GM18868 (cell line): Measurements from ENCODE around the gene ZNRF3.

ENCODE experiments used
- ATAC-seq: cut with Tn5 transposase; IDR thresholded peaks from one replicate; pipeline ENCODE4 v1.9.1; 2021; ENCODE audit warnings: mild to moderate bottlenecking, moderate library complexity; ENCODE audit not compliant: unreplicated experiment

ZNRF3 gene

DNA sequence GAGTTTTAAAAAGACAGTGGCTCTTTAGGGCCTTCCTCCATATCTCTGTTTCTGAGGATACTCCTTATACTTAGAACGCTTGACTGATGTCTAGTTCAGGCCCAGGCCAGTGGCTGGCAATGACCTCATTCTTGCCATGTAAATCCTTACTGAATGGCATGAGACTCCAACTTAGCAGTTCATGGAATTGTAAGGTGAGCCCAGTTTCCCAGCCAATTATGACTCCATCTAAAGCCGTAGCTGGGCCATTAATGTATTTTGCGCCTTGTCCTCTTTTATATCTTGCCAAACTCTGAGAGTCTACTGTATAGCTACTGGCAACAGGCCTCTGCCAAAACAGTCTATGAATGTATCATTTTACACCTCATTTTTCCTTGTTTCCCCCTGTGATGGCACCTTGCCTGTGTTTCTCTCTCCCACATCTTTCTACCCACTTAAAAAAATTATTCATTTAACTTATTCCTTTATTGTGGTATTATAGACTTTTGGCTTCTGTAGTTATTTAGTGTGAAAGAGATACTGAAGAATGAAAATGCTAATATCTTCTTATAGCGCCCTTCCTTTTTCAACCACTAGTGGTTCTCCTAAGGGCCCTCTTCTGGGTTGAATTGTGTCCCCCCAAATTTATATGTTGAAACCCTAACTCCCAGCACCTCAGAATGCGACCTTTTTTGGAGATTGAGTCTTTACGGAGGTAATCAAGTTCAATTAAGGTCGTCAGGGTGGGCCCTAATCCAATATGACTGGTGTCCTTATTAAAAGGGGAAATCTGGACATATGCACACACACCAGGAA lies 67.4 kb downstream of the ZNRF3 start:
- ATAC-seq = no peak

- no peak for ATAC-seq
Observed at GRCh38 chr22:28951530-28951929, 68.2 kb downstream of the ZNRF3 start.

DNA sequence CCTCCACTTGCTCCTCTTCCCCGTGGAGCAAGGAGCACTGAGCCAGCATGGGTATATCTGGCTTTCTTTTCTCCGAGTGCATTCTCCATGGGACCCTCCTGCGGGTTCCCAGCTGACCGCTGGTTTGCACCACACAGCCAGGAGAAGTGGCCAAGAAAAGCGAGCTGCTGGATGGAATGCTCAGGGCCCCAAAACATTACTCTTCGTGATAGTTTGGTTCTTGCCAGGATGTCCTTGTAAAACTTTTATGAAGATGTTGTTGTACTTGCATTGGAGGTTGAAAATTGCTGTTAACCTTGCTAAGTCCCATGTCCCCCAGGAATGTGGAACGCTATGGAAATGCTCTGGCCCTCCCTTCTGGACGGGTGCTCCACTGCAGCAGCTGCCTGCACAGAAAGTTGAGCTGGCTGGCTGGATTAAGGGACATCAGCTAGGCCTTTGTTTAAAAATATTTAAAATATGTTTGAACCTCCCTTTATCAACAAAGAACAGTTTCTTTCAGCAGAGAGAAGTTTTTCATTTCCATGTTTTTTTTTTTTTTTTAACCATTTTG lies 68.7 kb downstream of the ZNRF3 start:
- ATAC-seq = no peak

DNA sequence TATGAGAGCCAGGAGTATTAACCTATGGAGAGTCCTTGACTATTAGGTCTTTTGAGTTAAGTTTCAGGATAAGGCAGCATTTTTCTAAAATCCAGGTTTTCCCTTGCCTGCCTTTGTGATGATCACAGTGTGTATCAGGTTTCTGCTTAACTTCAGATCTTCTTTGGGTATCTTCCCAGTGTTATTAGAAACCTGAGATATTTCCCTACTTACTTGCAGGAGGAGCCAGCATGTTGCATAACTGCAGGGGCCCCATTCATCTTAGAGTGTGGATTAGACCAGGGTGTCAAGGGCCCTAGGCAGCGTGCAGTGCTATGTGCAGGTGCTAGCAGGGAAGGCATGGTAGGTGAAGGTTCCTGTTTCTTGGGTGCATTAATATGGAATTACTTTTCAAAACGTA lies 69.5 kb downstream of the ZNRF3 start:
- ATAC-seq = no peak

GRCh38 chr22:28953403-28953802 lies 70.0 kb downstream of the ZNRF3 start:
- no peak for ATAC-seq

DNA sequence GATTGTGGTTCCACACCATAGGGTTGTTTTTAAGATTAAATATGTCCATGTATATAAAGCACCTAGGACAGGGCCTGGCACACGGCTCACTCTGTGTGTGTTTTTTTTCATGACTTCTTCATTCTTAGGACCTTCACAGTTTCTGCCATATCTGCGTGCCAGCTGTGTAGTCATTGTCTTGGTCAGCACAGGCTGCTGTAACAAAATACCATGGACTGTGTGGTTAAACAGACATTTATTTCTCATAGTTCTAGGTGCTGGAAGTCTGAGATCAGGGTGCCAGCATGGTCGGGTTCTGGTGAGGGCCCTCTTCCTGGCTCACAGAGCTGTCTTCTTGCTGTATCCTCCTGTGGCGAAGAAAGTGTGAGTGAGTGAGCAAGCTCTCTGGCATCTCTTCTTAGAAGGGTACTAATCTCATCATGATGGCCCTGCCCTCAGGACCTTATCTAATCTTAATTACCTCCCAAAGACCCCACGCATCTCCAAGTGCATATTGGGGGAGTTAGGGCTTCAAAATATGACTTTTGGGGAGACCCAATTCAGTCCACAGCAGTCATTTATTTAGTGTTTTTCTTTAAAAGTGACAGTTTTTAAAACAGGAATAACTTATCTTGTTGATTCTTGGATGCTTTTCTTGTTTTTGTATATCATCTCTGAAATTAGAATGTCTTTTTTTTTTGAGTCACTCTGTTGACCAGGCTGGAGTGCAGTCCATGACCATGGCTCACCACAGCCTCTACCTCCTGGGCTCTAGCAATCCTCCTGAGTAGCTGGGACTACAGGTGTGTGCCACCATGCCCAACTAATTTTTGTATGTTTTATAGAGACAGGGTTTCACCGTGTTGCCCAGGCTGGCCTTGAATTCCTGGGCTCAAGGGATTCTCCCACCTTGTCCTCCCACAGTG lies 70.9 kb downstream of the ZNRF3 start:
- no peak for ATAC-seq

DNA sequence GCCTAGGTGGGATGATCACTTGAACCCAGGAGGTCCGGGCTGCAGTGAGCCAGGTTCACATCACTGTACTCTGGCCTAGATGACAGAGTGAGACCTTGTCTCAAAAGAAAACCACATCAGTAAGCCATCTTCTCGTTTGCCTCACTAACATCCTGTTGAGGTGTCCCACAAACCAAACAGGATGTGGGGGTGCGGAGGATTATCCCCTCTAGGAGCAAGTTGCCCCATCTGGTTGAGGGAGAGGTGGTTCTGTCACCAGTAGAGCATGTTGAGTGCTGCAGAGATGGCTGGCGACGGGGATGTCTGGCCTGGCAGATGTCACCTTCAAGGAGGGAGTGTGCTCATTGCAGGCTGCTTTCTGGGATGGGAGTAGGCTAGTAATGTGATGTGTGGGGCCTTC lies 72.4 kb downstream of the ZNRF3 start:
- ATAC-seq = peak; percentile 61

DNA sequence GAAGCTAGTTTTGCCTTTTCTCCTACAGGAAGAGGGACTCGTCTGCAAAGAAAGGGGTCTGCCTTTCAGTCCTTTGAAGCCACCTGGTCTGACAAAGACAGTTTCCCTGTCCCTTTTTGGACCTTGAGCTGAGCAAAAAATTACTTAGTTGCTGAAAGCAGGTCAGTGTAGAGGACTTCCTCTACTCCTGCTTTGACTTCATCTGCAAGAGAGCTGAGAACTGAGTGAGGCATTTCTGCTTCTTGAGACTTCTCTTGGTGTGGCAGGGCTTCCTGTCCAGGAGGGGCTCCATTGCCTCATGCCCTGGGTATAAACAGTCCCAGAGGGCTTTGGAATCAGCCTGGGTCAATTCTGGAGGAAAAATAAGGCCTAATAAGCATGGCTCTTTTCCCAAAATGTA lies 73.1 kb downstream of the ZNRF3 start:
- ATAC-seq = no peak

DNA sequence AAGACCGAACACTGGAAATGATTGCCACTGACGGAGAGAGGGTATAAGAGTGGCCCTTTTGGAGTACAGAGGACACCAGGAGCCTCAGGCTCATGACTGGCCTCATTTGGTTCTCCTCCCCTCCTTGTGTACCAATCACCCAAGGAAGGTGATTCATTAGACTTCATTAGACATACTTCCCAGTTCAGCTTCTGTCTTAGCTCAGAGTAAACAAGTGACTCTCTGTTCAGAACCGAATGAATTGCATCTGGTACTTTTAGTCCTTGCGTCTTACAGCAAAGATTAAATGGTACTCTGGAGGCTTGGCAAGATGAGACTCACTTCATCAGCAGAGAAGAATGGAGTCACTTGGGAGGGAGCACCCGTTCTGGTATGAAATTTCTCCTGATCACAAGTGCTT lies 75.2 kb downstream of the ZNRF3 start:
- ATAC-seq = no peak

GRCh38 chr22:28962042-28962554 lies 78.7 kb downstream of the ZNRF3 start:
- ATAC-seq = no peak

DNA sequence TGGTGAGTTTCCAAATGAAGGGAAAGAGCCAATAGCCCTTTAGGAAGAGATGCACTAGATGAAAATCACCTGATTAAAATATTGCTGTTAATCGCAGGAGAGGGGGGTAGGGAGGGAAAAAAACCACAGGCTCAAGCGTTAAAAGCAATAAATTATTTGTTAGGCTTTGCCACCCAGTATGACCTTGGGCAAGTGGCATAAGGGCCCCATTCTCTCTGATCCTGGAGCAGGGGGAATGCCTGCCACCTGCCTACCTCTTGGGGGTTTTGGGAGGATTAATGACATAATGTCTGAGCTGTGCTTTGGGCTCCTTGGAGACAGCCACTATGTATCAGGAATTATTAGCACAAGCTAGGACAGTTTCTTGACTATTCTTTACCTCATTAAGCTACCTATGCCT lies 80.0 kb downstream of the ZNRF3 start:
- no peak for ATAC-seq

- no peak for ATAC-seq
Observed at GRCh38 chr22:28967163-28967665, 83.8 kb downstream of the ZNRF3 start.

- no peak for ATAC-seq
Observed at GRCh38 chr22:28967969-28968368, 84.6 kb downstream of the ZNRF3 start.

- no peak for ATAC-seq
Observed at GRCh38 chr22:28969401-28970168, 86.2 kb downstream of the ZNRF3 start.

- ATAC-seq = no peak
Observed at GRCh38 chr22:28973352-28973751, 90.0 kb downstream of the ZNRF3 start.

- no peak for ATAC-seq
Observed at GRCh38 chr22:28977060-28977459, 93.7 kb downstream of the ZNRF3 start.

DNA sequence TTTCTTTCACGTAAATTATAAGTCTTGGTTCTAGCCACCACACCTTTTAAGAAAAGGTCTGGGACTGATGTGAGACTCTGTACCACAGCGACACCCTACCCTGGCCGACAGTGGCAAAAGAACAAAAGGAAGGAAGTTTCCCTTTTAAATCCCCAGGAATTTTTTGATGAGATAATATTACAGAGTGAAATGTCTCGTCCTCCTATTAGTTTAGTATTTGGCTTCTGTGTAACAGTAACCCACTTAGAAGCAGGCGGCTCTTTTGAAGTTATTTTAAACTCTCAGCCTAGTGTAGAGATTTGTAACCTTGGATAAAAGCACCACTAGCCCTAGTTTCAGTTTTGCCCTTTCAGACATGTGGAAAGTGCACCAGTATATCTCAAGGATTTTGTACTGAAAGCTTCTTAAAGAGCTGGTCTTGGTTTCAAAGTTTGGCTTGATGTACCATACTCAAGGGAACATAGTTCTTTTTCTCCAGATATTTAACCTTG lies 94.2 kb downstream of the ZNRF3 start:
- no peak for ATAC-seq

DNA sequence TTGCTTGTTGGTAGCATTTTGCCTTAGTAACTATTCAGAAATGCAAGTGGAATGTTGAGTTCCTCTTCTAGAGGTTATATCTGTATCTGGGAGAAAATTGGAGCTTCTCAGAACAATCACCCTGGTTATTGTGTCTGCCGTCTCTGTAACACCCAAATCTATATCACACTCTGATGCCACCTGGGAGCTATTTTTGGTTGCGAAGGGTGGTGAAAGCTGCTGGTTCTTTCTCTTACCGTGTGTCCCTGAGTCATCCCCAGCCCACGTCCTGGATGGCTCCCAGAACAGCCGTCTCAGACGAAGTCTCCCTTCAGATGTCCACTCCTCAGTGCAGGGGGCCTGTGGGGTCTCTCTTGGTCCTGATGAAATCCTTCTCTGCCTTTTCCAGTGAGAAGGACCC lies 94.8 kb downstream of the ZNRF3 start:
- ATAC-seq = no peak

DNA sequence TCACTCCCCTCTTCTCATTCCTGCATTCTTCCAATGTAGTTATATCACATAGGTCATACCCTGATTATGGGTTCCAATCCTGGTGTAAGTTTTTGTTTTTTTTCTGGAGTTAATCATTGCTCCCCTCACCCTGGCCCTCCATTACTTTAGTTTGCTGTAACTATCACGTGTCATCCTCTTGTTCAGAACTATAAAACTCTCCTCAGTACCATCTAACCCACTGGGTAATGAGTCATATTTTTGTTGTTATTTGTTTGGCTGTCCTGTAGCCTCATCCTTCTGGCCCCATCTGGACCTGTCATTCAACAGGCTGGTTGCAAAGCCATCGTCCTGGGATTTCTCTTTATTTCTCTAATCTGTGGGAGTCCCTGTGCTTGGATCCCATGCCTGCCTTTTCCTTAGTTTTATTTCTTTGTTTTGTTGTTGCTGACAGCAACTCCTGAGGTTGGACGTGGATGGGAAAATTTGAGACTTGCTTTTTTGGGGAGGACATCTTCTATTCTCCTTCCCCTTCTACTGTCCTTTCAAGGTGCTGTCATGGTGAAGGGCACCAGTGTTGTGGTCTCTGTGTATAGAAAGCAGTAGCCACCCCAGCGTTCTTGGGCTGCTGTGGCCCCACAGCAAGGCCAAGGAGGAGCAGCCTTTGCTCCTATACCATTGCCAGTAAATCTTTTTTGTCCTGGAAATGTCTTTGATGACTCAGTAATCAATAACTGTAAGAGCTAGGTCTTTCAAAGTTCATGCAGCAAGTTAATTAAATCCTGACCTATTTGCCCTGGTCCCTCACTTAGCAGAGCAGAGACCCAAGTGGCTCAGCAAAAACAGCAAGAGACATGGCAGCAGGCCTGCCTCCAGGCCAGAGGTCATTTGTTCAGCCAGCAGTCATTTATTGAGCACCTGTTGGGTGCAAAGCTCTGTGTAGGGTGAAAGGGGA lies 95.8 kb downstream of the ZNRF3 start:
- ATAC-seq = no peak
